Activated naive CD4-positive, alpha-beta T cell treated with anti-CD3 and anti-CD28 coated beads, Interleukin-2, amount 50 U/mL, for 72 hours (primary cell): ENCODE results near the gene GJA4. TPM values are rescaled to one million over a fixed set of nuclear protein-coding genes. Genes with fewer than 3 reads are reported as not detected.

Source experiments
- ATAC-seq, 2 donors: fragments of 150-1000 bp; cut with Tn5 transposase; 2 replicates each; pipeline ENCODE4 v1.10.0; 2021; ENCODE audit warnings: mild to moderate bottlenecking in 2 of 2, moderate library complexity in 2 of 2
- DNase-seq, 2 donors: peaks; one replicate each; pipeline ENCODE4 v3.0.0; 2021 to 2022; ENCODE audit warnings: low spot score in 2 of 2
- H3K27ac Mint-ChIP-seq, 2 donors: one replicate each; pipeline ENCODE4 v1.8.0; 2022; ENCODE audit warnings: mild to moderate bottlenecking in 2 of 2, mixed read lengths in 2 of 2
- H3K36me3 Mint-ChIP-seq, 2 donors: one replicate each; pipeline ENCODE4 v1.8.0; 2022; ENCODE audit warnings: mixed read lengths in 2 of 2
- H3K9me3 Mint-ChIP-seq, 2 donors: one replicate each; pipeline ENCODE4 v1.8.0; 2022; ENCODE audit warnings: mixed read lengths in 2 of 2
- total RNA-seq, 2 donors: library from RNA; stranded (reverse); gene quantifications; one replicate each; pipeline ENCODE4 v1.2.3, GENCODE V29; 2022

The GJA4 gene
- total RNA-seq, 2 donors from 2014 or later, result 1.4 TPM; not detected in 1

DNA sequence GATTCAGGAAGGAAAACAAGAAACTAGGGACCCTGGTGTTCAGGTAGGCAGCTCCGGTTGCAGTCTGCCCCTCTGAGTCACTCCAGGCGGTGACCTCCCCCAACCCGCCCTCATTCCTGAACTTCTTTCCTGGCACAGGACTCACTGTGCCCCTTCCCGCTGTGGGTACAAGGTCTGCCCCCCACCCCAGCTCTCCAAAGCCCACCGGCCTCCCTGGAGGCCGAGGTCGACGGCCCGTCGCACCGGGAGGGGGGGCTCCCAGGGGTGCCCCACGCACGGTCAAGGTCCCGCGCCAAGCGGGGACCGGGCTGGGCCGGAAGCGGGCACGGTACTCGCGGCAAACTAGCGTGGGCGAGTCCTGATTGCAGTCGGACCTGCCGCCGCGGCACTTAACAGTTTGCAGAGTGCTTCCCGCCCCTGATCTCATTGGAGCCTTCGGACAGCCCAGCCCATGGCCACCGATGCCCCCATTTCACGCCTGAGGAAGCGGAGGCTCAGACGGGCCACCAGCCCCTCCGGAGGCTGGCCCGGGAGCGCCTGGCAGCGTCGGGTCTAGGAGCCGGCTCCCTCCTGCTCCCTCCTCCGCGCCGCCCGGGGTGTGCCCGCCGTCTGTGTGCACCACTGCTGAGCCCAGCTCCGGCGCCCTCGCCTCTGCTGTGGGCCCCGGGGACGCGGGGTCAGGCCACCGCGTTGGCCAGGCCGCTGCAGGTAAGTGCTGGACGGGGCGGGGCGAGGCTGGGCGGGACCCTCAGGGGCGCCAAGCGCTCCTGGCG lies 11.5 kb upstream of the GJA4 start, which contains the start of gene GJB3:
Gene GJB3, plus strand, starts transcription at position 144 of the 773 bp plus-strand sequence. CDS start 3,549 bp downstream, outside the sequence.
- Mint-ChIP-seq H3K9me3 (no peaks in the 10 kb centered on the region), H3K36me3 (no peaks in the 10 kb centered on the region), H3K27ac (no peak within 1 kb of the TSS)
- DNase-seq (peak in 1 of 2 donors; percentile 52), ATAC-seq (peak; percentile 30 to 50)

- H3K9me3 Mint-ChIP-seq, result no peaks in the 10 kb centered on the region
- peak in 1 of 2 donors; percentile 33 for DNase-seq
- no peaks in the 10 kb centered on the region for H3K36me3 Mint-ChIP-seq
- no peak overlapping the region for H3K27ac Mint-ChIP-seq
- no peak for ATAC-seq
Observed at GRCh38 chr1:34781844-34782391, 10.9 kb upstream of the GJA4 start.

DNA sequence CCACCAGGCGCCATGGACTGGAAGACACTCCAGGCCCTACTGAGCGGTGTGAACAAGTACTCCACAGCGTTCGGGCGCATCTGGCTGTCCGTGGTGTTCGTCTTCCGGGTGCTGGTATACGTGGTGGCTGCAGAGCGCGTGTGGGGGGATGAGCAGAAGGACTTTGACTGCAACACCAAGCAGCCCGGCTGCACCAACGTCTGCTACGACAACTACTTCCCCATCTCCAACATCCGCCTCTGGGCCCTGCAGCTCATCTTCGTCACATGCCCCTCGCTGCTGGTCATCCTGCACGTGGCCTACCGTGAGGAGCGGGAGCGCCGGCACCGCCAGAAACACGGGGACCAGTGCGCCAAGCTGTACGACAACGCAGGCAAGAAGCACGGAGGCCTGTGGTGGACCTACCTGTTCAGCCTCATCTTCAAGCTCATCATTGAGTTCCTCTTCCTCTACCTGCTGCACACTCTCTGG lies 8.0 kb upstream of the GJA4 start:
- ATAC-seq (no peak), DNase-seq (peak in 1 of 2 donors; percentile 41)
- Mint-ChIP-seq H3K27ac (no peak overlapping the region), H3K36me3 (no peaks in the 10 kb centered on the region), H3K9me3 (no peaks in the 10 kb centered on the region)

GRCh38 chr1:34785231-34785874 lies 7.4 kb upstream of the GJA4 start:
- H3K9me3 Mint-ChIP-seq, result no peaks in the 10 kb centered on the region
- H3K27ac Mint-ChIP-seq, result no peak overlapping the region
- no peaks in the 10 kb centered on the region for H3K36me3 Mint-ChIP-seq
- ATAC-seq (no peak), DNase-seq (peak in 1 of 2 donors; percentile 46)

DNA sequence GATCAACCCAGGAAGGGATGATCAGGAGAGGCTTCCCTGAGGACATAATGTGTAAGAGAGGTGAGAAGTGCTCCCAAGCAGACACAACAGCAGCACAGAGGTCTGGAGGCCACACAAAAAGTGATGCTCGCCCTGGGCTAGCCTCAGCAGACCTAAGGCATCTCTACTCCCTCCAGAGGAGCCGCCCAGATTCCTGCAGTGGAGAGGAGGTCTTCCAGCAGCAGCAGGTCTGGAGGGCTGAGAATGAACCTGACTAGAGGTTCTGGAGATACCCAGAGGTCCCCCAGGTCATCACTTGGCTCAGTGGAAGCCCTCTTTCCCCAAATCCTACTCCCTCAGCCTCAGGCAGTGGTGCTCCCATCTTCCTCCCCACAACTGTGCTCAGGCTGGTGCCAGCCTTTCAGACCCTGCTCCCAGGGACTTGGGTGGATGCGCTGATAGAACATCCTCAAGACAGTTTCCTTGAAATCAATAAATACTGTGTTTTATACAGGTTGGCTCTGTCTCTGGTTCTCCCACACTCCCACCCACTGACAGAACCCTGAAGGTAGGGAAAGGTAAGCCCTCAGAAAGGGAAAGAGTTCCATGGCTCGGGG lies 6.8 kb upstream of the GJA4 start:
- ATAC-seq, result peak in 1 of 2 donors; percentile 36
- Mint-ChIP-seq H3K27ac (no peak overlapping the region), H3K9me3 (no peaks in the 10 kb centered on the region), H3K36me3 (no peaks in the 10 kb centered on the region)
- DNase-seq, result no peak

DNA sequence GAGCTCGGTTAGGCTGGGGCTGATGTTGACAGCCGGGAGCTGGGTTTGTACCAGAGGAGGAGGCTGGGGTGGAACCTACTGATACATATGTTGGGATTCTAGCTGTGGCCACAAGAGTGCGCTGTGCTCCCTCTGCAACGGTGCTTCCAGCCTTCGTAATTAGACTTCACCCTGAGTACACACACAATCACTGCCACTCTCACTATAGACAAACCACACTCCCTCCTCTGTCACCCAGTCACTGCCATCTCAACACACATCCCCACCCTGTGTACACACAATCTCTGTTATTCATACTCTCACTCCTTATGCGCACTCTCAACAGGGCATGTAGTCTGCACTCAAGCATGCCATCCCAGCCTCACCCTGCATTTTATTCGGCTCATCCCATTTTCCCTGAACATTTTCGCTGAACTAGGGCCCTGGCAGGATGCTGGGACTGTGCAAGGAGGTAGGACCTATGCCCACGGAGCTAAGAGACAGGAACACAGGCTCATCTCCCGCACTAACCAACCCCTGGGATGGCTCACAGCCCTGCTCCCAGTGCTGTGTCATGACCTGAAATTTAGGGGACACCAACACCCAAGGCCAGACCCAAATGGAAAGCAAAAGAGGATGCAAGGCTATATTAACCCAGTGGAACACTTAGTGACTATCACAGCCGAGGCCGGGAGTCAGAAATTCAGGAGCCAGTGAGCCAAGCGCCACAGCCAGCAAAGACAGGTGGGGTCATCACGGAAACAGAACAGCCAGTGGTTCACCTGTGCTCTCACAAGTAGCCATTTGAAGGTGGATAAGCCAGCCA lies 6.1 kb upstream of the GJA4 start:
- DNase-seq (peak; percentile 56 to 69), ATAC-seq (peak; percentile 81 to 87)
- Mint-ChIP-seq H3K9me3 (no peaks in the 10 kb centered on the region), H3K27ac (no peak overlapping the region), H3K36me3 (no peaks in the 10 kb centered on the region)

GRCh38 chr1:34787461-34788420 lies 5.1 kb upstream of the GJA4 start:
- Mint-ChIP-seq H3K36me3 (no peaks in the 10 kb centered on the region), H3K27ac (no peak overlapping the region), H3K9me3 (no peaks in the 10 kb centered on the region)
- ATAC-seq (peak in 1 of 2 donors; percentile 38), DNase-seq (peak in 1 of 2 donors; percentile 50)

- no peak for DNase-seq
- no peaks in the 10 kb centered on the region for H3K9me3 Mint-ChIP-seq
- no peak for ATAC-seq
- no peak overlapping the region for H3K27ac Mint-ChIP-seq
- no peaks in the 10 kb centered on the region for H3K36me3 Mint-ChIP-seq
Observed at GRCh38 chr1:34790985-34791384, 1.8 kb upstream of the GJA4 start.

- Mint-ChIP-seq H3K36me3 (no peaks in the 10 kb centered on the region), H3K9me3 (no peaks in the 10 kb centered on the region), H3K27ac (no peak overlapping the region)
- peak in 1 of 2 donors; percentile 38 for DNase-seq
- ATAC-seq, result no peak
Observed at GRCh38 chr1:34792424-34792823, 375 bp upstream of the GJA4 start.

DNA sequence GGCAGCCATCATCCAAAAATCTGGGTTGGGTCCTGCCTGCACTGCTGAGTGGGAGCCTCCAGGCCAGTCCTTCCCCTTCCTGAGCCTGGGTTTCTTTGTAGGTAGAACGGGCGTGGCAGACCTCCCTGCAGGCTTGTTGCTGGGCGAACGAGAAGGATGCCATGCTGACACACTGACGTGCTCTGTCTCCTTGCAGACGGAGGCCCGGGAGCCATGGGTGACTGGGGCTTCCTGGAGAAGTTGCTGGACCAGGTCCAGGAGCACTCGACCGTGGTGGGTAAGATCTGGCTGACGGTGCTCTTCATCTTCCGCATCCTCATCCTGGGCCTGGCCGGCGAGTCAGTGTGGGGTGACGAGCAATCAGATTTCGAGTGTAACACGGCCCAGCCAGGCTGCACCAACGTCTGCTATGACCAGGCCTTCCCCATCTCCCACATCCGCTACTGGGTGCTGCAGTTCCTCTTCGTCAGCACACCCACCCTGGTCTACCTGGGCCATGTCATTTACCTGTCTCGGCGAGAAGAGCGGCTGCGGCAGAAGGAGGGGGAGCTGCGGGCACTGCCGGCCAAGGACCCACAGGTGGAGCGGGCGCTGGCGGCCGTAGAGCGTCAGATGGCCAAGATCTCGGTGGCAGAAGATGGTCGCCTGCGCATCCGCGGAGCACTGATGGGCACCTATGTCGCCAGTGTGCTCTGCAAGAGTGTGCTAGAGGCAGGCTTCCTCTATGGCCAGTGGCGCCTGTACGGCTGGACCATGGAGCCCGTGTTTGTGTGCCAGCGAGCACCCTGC lies 1.4 kb downstream of the GJA4 start:
- Mint-ChIP-seq H3K27ac (no peak overlapping the region), H3K36me3 (no peaks in the 10 kb centered on the region)
- peak in 1 of 2 donors; percentile 40 for DNase-seq

DNA sequence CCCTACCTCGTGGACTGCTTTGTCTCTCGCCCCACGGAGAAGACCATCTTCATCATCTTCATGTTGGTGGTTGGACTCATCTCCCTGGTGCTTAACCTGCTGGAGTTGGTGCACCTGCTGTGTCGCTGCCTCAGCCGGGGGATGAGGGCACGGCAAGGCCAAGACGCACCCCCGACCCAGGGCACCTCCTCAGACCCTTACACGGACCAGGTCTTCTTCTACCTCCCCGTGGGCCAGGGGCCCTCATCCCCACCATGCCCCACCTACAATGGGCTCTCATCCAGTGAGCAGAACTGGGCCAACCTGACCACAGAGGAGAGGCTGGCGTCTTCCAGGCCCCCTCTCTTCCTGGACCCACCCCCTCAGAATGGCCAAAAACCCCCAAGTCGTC lies 2.0 kb downstream of the GJA4 start:
- H3K9me3 Mint-ChIP-seq, result no peaks in the 10 kb centered on the region
- no peaks in the 10 kb centered on the region for H3K36me3 Mint-ChIP-seq
- H3K27ac Mint-ChIP-seq, result no peak overlapping the region
- DNase-seq (no peak), ATAC-seq (no peak)

More for the DNA sequence above, 1.4 kb downstream of the GJA4 start:
- no peaks in the 10 kb centered on the region for H3K9me3 Mint-ChIP-seq
- ATAC-seq, result no peak

GRCh38 chr1:34795916-34796315 lies 3.1 kb downstream of the GJA4 start:
- no peak for ATAC-seq
- DNase-seq, result no peak
- Mint-ChIP-seq H3K9me3 (no peaks in the 10 kb centered on the region), H3K27ac (no peak overlapping the region), H3K36me3 (no peaks in the 10 kb centered on the region)

- H3K36me3 Mint-ChIP-seq, result no peaks in the 10 kb centered on the region
- ATAC-seq (peak; percentile 32 to 83), DNase-seq (no peak)
- no peaks in the 10 kb centered on the region for H3K9me3 Mint-ChIP-seq
- peak overlapping the region in 1 of 2 donors; percentile 39 for H3K27ac Mint-ChIP-seq
Observed at GRCh38 chr1:34796990-34797389, 4.2 kb downstream of the GJA4 start.

DNA sequence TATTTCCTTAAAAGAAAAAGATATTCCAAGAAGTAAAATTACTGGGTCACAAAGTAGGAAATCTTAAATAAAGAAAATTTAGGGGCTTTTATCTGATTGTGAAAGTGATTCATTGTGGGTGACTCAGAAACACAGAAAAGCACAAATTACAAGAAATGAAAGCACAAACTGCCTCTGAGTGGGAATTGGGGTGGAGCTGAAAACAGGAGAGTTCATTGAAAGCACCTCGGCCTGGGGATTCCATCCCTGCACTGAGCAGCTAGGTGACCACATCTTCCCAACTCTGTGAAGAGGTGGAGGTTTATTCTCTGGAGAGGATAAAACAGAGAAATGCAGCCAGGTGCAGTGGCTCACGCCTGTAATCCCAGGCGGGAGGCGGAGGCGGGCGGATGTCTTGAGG lies 7.4 kb downstream of the GJA4 start:
- Mint-ChIP-seq H3K27ac (peak overlapping the region; percentile 89 to 94), H3K9me3 (peaks cover 0 to 6% of the 10 kb centered on the region in 2 donors), H3K36me3 (peaks cover 0 to 19% of the 10 kb centered on the region in 2 donors)
- ATAC-seq, result peak; percentile 80 to 89
- peak in 1 of 2 donors; percentile 43 for DNase-seq
